Measurements from ENCODE around the gene LDAF1.

The LDAF1 gene

GRCh38 chr16:21226749-21227148, 68.3 kb downstream of the LDAF1 start:
- H3K4me3 ChIP-seq (ENCODE audit: low read depth, low read length): no peak overlapping the region
- DNase-seq (ENCODE audit: low read depth): no peak

DNA sequence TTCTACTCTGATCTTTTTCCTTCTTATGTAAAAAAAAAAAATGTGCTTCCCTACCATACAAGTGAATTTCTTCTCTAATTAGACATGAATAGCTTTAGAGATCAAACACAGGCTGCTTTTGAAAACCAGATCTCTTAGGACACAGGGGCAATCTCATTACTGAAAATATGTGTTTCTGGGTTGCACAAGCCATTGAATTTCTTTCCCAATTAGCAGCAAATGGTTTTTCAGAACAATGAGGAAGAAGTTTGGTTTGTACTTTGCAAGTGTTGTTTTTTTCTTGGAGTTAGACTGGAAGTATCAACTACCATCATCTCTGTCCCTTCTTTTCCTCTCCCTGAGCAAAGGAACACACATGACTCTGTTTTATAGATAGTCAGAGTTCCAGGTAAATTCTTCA, 69.4 kb downstream of the LDAF1 start:
- DNase-seq (ENCODE audit: low read depth): no peak
- no peak overlapping the region for H3K4me3 ChIP-seq (ENCODE audit: low read depth, low read length)

DNA sequence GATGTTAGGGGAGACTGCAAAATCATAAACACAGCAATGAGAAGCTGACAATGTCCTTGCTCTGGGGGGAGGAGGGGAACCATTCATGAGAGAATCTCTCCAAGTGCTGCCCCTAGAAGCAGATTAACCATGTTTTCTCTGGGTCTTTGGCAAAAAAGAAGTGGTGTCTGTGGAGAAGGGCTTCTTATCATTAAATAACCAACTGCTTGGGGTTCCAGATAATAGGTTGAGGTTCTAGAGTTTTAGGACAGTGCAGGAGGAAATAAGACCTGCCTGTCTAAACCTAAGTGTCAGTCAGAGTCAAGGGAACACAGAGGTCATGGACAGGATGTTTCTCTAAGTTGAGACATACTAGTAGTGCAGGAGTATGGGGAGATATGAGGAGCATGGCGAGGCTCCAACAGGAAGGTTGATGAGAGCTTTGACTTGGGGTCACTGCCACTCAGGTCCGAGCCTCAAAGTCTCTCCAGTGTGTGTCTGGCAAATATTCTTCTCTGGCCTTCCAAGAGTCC, 69.9 kb downstream of the LDAF1 start:
- DNase-seq (ENCODE audit: low read depth): no peak
- no peak overlapping the region for H3K4me3 ChIP-seq (ENCODE audit: low read depth, low read length)

All from skeletal muscle cell (primary cell).